CD4-positive, alpha-beta T cell treated with Interleukin-15 for 1 hour (primary cell): ENCODE data around the gene ANKFY1.
A peak's percentile ranks its signal among the peaks of the same experiment; 100 is the strongest.
"Not testable (repeated sequence)": the region's sequence is repeated elsewhere in the genome, so short reads cannot be mapped to it uniquely, and the experiment has no call there.

Experiments
- DNase-seq: peaks from one replicate; pipeline ENCODE4 v3.0.0-alpha.2; 2020

ANKFY1 gene

GRCh38 chr17:4209611-4210010 lies 54.2 kb downstream of the ANKFY1 start:
- no peak for DNase-seq

GRCh38 chr17:4208238-4208637 lies 55.5 kb downstream of the ANKFY1 start:
- no peak for DNase-seq

- no peak for DNase-seq
These were observed 56.8 kb downstream of the ANKFY1 start for GRCh38 chr17:4206962-4207361.

- no peak for DNase-seq
These were observed 57.9 kb downstream of the ANKFY1 start for GRCh38 chr17:4205917-4206316.

- no peak for DNase-seq
These were observed 59.0 kb downstream of the ANKFY1 start for GRCh38 chr17:4204710-4205173.

GRCh38 chr17:4204190-4204589 lies 59.6 kb downstream of the ANKFY1 start:
- DNase-seq = no peak

- DNase-seq = no peak
These were observed 62.6 kb downstream of the ANKFY1 start for GRCh38 chr17:4201226-4201625.

- peak; percentile 26 for DNase-seq
These were observed 63.9 kb downstream of the ANKFY1 start for GRCh38 chr17:4199818-4200402.

- no peak for DNase-seq
These were observed 64.8 kb downstream of the ANKFY1 start for GRCh38 chr17:4198995-4199394.

GRCh38 chr17:4195306-4195705 lies 68.5 kb downstream of the ANKFY1 start:
- DNase-seq = no peak

- no peak for DNase-seq
These were observed 69.0 kb downstream of the ANKFY1 start for GRCh38 chr17:4194796-4195195.

GRCh38 chr17:4190791-4191190 lies 73.0 kb downstream of the ANKFY1 start:
- not testable (repeated sequence) for DNase-seq

- DNase-seq = no peak
These were observed 74.5 kb downstream of the ANKFY1 start for GRCh38 chr17:4189280-4189679.

- no peak for DNase-seq
These were observed 75.7 kb downstream of the ANKFY1 start for GRCh38 chr17:4188076-4188475.

GRCh38 chr17:4187076-4187475 lies 76.7 kb downstream of the ANKFY1 start:
- DNase-seq = no peak

GRCh38 chr17:4186357-4186881 lies 77.4 kb downstream of the ANKFY1 start:
- no peak for DNase-seq

- DNase-seq = no peak
These were observed 78.1 kb downstream of the ANKFY1 start for GRCh38 chr17:4185656-4186055.

- DNase-seq = no peak
These were observed 79.0 kb downstream of the ANKFY1 start for GRCh38 chr17:4184811-4185210.

GRCh38 chr17:4182043-4182442 lies 81.7 kb downstream of the ANKFY1 start:
- DNase-seq = no peak

- DNase-seq = no peak
These were observed 83.0 kb downstream of the ANKFY1 start for GRCh38 chr17:4180791-4181190.

- no peak for DNase-seq
These were observed 84.7 kb downstream of the ANKFY1 start for GRCh38 chr17:4179071-4179470.

GRCh38 chr17:4178651-4179050 lies 85.1 kb downstream of the ANKFY1 start:
- DNase-seq = no peak

- no peak for DNase-seq
These were observed 86.0 kb downstream of the ANKFY1 start for GRCh38 chr17:4177806-4178205.

- no peak for DNase-seq
These were observed 86.8 kb downstream of the ANKFY1 start for GRCh38 chr17:4176808-4177472.
